HG03060 (cell line): Measurements from ENCODE around the gene DENND2A.
"Not testable (repeated sequence)": the region's sequence is repeated elsewhere in the genome, so short reads cannot be mapped to it uniquely, and the experiment has no call there.

ENCODE experiments used
- ATAC-seq: cut with Tn5 transposase; IDR thresholded peaks from one replicate; pipeline ENCODE4 v1.9.1; 2021; ENCODE audit warnings: low read depth, moderate number of reproducible peaks; ENCODE audit not compliant: unreplicated experiment

Gene DENND2A

DNA sequence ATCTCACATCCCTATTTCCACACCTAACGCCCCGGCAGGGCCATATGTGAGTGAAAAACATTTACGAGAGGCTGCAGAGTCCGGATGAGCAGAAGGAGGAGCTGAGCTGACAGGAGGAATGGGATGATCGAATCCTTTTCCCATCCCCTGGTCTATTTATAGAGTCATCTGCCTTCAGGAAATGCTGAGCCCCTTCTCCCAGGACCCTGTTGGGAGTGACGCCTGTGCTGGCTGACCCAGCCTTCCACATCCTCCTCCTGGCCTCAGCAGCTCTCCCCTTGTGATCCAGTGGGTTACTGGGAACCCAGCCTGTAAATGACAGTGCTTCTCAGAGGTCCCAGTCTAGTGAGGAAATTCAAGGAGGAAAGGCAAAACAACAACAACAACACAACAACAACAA lies 16.6 kb downstream of the DENND2A start:
- ATAC-seq = no peak

DNA sequence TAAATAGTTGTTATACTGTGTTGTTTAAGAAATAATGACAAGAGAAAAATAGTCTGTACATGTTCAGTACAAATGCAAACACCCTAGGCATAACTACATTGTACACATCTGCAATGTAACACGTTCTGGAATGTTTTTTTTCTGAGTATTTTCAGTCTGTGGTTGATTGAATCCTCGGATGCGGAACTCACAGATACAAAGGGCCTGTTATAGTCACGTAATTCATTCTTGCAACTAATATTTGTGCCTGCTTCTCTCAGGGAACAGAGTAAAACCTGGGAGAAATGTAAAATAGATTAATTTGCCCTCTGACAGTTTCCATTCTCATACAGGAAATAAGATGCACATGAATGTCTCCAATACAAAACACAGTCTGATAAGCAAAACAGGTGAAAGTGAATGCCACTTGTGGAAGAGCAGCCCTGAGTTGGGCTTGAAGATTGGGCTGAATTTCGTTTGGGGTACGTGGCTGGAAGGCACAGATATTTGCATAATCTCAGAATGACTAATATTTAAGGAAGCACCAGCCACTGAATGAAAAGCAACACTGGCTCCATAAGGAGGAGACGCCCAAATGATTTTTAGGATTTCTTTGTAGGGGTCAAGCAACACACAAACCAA lies 19.1 kb downstream of the DENND2A start:
- no peak for ATAC-seq

DNA sequence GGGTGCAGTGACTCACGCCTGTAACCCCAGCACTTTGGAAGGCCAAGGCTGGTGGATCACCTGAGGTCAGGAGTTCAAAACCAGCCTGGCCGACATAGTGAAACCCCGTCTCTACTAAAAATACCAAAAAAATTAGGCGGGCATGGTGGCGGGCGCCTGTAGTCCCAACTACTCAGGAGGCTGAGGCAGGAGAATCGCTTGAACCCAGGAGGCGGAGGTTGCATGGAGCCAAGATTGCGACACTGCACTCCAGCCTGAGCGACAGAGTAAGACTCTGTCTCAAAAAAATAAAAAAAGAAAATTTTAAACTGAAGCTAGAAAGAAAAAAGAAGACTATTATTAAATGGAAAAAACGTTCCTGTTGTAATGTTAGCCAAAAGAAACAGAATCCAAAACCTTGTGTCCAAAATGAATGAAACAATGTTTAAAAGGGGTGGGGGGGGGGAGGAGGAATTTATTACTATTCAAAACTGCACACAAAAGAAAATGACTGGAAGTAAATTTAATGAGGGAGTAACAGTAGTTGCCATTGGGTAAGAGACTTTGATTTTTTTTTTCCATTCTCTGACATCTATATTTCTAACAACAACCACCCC lies 20.6 kb downstream of the DENND2A start:
- not testable (repeated sequence) for ATAC-seq

DNA sequence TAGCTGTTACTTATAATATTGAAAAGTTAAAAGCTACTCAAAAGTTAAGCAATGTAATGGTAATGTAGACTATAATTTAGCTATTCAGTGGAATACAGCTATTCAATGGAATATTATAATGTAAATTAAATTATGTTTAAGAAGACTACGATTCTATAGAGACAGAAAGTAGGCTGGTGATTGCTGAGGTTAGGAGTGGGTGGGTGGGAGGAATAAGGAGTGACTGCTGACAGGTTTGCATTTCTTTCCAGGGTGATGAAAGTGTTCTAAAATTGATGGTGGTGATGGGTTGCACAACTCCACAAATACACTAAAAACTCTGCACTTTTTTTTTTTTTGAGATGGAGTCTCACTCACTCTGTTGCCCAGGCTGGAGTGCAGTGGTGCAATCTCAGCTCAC lies 21.4 kb downstream of the DENND2A start:
- ATAC-seq = no peak

DNA sequence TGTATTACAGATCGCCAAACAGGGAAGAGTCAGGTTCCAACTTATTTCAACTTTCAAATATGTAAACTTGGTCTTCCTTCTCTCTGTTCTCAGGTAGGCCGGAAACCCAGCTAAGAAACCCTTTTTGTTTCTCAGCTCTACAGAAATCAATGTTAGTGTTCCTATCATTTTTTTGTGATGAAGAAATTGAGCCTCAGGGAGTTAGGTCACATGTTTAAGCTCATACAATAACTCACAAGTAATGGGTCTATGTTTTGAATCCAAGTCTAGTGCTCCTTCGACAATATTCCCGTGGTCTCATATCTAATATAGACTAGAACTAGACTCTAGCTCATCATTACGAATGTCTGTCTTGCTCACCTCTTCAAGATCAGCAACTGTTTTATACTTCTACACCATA lies 22.3 kb downstream of the DENND2A start:
- no peak for ATAC-seq

DNA sequence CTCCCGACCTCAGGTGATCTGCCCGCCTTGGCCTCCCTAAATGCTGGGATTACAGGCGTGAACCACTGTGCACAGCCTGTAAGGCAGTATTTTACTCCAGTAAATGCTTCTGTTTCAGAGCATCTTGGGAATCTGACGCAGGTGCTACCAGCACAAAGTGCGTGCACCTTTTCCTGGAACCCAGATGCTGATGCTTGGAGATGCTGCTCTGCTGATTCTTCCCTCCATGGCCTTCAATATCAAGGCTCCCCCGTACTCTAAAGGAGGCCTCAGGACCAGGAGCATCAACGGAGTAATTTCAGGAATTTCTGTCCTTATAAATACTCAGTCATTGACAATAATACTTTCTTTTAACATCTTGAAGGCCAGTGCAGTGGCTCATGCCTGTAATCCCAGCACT lies 23.5 kb downstream of the DENND2A start:
- no peak for ATAC-seq

DNA sequence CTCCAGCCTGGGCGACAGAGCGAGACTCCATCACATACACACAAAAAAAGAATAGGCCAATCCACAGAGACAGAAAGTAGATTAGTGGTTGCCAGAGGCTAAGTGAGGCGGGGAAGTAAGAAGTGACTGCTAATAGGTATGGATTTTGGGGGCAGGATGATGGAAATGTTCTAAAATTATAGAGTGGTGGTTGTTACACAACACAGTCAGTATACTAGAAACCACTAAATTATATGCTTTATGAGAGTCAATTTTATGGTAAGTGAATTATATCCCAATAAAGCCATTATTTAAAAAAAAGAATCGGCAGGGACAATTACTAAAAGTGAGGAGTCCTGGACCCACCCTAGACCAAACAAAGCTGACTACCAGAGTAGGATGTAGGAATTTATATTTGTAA lies 24.3 kb downstream of the DENND2A start:
- no peak for ATAC-seq

DNA sequence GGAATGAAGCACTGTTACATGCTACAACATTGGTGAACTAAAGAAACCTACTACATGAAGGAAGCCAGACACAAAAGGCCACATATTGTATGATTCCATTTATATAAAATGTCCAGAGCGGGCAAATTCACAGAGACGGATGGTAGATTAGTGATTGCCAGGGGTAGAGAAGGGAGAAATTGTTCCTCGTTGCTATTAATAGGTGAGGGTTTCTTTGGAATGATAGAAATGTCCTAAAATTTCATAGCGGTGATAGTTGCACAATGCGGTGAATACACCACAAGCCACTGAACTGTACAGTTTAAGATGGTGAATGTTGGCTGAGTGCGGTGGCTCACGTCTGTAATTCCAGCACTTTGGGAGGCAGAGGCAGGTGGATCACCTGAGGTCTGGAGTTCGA lies 29.0 kb downstream of the DENND2A start:
- no peak for ATAC-seq

DNA sequence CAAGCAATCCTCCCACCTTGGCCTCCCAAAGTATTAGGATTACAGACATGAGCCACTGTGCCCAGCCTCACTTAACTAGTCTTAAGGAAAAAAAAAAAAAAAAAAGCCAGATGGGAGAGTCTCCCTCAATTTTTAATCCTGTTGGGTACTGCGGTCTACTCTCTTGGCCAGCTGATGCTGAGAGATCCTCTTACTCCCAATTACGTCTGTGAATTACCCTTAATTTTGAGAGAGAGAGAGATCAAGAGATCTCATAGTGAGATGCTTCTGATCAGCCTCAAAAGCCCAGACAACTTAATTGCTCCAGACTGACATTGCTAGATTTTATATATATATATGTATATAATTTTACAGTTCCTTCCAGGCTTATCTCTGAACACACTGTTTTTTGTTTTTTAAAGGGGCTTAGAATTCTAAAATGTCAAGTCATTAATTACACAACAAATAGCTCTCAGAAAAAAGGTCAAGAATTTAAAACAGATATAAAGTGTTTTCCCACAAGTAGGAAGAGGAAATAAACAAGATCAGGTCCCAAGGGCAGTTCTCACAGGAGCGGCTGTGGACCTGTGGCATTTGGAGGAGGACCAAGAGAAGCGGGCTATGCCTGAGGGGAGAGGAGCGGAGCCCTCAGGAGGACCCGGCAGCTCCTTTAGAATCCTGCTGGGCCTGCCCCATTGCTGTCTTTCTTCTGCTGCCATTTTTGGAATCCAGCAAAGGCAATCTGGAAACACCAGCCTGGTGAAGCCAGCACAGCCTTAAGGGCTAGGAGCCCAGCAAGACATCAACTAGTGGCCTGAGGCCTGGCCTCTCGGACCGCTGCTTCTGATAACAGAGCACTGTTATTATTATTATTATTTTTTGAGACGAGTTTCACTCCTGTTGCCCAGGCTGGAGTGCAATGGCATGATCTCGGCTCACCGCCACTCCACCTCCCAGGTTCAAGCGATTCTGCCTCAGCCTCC lies 30.1 kb downstream of the DENND2A start:
- ATAC-seq = no peak

DNA sequence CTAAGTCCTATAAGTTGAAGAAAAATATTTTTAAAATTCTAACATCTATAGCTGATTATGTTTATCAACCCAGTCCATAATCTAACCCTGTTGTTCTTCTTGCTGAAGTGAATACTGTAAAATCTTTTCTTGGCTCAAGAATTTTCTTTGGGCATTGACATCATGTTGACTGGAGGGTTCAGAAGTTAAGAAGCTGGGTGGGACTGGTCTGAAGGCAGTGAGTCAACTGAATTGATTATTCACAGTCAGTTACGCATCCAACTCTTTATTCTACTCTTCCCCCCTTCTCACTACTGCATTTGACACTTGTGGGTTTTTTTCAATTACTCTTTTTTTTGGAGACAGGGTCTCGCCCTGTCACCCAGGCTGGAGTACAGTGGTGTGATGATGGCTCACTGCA lies 31.0 kb downstream of the DENND2A start:
- ATAC-seq = no peak

DNA sequence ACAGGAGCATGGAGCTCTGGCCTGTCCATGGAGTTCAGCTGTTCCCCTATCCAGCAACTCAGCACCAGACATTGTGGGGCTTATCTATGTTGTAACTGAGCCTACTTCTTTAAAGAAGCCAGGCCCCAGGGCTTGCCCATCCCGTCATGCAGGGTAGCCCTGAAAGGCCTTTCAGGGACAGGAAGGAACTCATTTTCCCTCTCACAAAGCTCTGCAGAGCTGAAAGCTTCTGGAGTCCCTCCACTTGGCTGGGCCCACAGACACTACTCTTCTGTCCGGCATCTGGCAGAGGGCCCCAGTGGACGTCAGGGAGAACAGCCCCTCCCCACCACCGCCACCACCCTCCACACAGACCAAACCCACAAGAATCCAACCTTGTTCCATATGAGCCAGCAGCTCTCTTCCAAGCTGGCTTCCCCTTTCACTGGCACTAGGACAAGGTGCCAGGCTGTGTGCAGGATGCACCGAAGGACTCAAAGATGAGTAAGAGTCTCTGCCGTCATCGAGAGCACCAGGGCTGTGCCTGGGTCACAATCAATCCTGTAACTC lies 33.1 kb downstream of the DENND2A start:
- no peak for ATAC-seq

DNA sequence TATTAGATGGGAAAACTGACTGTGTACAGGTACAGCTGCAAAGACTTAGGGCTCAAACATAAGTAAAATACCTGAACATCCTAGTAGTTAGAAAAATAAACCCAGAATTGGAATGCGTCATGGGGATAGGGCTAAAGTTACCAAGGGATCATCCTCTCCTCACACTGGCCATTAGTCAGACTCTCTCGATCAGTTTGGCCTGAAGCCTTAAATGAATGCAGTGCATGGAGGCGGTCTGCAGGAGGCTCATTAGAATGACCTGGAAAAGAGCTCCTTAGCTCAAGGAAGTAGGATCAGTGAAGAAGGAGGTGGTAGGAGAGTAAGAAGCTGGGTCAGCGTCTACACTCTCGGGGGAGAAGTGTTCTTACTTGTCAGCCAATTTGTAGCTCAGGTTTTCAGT lies 35.3 kb downstream of the DENND2A start:
- ATAC-seq = no peak

DNA sequence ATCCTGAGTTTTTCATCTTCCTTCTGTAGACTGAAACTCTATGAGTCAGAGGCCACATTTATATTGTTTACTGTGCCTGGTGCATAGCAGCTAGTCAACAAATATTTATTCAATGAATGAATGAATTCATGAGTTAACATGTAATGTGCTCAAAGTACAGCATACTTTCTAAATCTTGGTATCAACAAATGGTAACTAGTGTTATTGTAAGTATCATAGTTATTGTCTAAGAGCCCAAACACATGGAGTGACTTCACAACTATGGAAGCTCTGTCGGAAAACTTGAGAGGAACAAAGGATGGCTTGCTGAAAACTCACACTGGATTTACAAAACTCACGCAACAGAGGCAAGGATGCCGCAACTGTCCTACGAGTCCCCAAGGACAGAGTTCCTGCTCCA lies 35.9 kb downstream of the DENND2A start:
- no peak for ATAC-seq

DNA sequence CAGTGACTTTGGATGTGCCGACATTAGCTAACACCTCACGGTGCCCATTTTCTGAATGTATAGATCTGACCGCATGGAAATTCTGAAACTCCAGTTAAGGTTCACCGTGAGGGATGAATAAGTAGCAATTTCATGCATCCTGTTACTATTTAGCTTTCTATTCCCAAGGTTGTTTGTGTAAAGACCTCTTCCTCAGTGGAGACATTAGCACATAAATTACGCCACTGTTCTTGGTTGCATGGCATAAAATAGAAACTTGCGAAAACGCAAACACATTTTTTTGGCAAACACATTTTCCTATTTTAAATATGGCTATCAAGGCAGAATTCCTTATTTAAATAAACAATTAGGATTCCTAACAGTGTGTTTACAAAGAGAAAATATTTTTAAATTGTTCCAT lies 36.5 kb downstream of the DENND2A start:
- ATAC-seq = no peak

DNA sequence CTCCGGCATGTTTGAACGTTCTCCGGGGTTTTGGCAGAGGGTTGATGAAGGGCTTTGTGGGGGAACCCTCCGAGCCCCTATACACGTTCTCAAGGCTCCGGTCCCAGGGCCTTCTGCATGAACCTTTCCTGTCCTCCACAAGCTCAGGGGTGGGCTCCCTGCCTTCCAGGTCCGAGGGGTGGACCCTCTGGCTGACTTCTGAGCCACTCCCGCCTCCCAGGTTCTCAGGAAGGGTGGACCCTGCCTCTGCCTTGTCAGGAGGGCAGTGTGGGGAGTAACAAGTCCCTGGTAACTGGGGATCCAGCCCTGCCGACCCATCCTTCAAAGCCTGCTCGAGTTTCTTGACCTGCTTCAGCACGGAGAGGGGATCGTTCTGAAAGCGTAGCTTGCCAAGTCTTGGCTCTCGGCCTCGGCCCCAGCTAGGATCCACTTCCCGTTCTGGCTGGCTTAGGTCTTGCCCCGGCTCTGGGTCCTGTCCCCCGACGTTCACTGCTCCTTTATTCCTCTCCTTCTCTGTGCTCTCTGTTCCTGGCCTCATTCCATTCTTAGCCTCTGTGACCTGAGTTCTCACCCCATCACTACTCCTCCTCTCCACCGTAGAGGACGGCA lies 38.9 kb downstream of the DENND2A start:
- ATAC-seq = no peak

DNA sequence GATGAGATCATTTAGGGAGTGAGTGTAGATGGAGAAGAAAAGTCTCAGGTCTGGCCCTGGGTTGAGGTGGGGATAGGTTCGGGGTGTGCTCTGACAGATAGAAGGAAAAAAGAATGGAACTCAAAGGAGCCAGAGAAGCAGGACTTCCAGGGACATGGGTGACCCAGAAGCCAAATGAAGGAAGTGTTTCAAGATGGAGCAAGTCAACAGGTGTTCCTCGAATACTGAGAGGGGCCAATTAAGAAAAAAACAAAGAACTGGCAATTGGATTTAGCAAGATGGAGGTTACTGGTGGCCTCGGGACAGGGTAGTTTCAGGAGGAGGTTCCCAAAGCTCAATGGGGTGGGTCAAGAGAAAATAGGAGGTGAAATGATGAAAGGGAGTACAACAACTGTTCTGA lies 40.3 kb downstream of the DENND2A start:
- ATAC-seq = no peak

DNA sequence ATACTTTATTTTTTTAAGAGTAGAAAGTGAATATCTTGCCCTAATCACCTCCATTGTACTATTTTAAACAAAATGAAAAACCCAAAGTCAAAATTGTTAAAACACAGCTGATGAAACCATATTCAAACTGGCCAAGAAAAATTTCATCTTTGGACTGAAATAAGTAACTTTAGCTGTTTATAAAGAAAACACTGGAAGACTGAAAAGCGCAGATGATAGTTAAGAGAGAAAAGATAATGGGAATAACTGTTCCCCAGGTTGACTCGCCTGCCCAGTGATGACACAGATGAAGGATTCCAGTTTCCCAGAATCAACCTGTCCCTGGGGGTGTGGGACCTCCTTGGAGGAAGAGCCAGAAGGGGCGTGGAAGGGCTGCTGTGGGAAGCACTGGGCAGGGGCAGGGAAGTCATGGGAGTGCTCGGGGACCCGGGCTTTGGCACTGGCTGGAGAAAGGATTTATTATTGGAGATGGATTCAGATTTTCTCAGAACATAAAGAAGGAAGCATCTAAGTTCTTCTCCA lies 43.1 kb downstream of the DENND2A start:
- ATAC-seq = no peak

DNA sequence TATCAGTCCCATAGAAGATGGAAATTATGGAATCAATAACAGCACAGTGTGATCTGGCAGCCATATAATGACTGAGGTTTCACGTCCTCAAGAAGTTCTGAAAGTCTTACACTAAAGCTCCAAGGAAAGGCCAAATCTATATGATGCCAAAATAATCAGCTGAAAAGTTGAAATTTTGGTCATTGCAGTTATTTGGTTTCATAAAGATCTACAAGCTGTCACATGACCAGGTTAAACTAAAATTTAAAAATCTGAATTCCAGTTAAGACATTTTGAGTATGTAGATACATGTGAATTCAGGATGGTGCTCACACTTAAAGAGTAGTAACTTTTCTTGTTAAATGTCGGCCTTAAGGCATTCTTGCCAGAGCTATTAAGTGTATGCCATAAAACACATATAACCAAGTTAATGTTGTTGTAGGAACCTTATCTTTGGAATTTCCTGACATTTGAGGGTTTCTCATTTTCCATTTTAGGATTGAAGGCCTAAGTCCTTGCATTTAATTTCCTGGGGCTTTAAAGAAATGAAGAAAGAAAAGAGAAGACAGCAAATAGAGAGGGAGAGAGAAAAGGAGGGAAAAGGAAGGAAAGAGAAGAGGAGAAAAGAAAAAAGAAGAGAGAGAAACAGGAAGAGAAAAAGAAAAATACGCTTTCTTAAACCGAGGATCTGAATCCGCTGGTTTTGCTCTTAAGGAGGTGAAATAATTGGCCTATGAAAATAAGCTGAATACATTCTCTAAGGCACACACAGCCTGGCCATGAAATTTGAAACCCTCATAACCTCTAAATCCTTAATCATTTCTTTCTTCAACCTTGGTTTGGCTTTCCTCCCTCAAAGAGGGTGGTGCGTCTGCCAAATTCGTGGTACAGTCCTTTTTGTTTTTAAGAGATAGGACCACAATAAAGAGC lies 43.8 kb downstream of the DENND2A start:
- no peak for ATAC-seq

DNA sequence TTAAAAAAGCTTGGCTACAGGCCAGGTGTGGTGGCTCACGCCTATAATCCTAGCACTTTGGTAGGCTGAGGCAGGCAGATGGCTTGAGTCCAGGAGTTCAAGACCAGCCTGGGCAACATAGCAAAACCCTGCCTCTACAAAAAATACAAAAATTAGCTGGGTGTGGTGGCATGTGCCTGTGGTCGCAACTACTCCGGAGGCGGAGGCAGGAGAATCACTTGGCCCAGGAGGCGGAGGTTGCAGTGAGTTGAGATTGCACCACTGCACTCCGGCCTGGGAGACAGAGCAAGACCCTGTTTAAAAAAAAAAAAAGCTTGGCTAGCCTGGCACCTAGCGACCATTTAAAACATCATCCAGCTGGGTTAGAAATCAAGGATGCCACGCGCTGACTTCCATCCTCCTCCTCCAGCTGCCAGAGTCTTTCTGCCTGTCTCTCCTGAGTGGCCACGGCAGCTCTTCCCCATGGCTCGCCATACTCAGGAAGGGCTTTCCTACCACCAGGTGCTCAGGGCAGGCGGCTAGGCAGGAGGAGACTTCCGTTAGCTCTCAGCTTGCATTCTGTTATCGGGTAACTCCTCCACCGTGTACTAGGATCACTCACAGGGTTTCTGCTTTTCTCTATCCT lies 45.0 kb downstream of the DENND2A start:
- no peak for ATAC-seq
